H1 (cell line): ENCODE measurements around the gene ZNF112. TPM values are rescaled to one million over a fixed set of nuclear protein-coding genes. Genes with fewer than 3 reads are reported as not detected.

Experiments used
- CTCF ChIA-PET: fragments of 300-600 bp; sonication (Branson Sonifier 250); formaldehyde crosslinking; loops from one replicate; lab custom pipeline; 2021; ENCODE audit not compliant: partially characterized antibody; lab: Charles Lee
- POLR2A ChIA-PET: fragments of 300-600 bp; sonication (Branson Sonifier 250); formaldehyde crosslinking; loops from one replicate; lab custom pipeline; 2021; ENCODE audit warnings: inconsistent platforms; ENCODE audit not compliant: partially characterized antibody; lab: Charles Lee
- DNase-seq, 2 experiments: peaks; one replicate each; pipeline versions ENCODE4 v3.0.0 to v3.0.0-alpha.2; 2010 to 2022; ENCODE audit warnings: low spot score in 2 of 2, low read depth in 1 of 2, mixed read lengths in 1 of 2
- FAIRE-seq: peaks from 2 replicates; lab custom pipeline; 2011; peaks lifted over from hg19 to GRCh38; lab: Jason Lieb, UNC
- H2AFZ ChIP-seq: 2 replicates; pipeline ENCODE4 v1.8.1; 2012; ENCODE audit warnings: low read length, inconsistent platforms
- H2AK5ac ChIP-seq: 2 replicates; pipeline ENCODE4 v1.6.1; 2013; ENCODE audit warnings: low read depth, low read length
- H2BK120ac ChIP-seq: replicated peaks from 2 replicates; pipeline ENCODE3; 2013; ENCODE audit warnings: low read depth, low read length, inconsistent platforms
- H2BK12ac ChIP-seq: 2 replicates; pipeline ENCODE4 v1.6.1; 2013; ENCODE audit warnings: low read depth, low read length
- H2BK15ac ChIP-seq: 2 replicates; pipeline ENCODE4 v1.6.1; 2013; ENCODE audit warnings: low read length
- H2BK20ac ChIP-seq: 2 replicates; pipeline ENCODE4 v1.6.1; 2013; ENCODE audit warnings: low read length
- H2BK5ac ChIP-seq: 2 replicates; pipeline ENCODE4 v1.6.1; 2013; ENCODE audit warnings: low read depth, low read length
- H3K14ac ChIP-seq: 2 replicates; pipeline ENCODE4 v1.6.1; 2013; ENCODE audit warnings: inconsistent platforms; ENCODE audit not compliant: insufficient read length
- H3K18ac ChIP-seq: 2 replicates; pipeline ENCODE4 v1.6.1; 2013; ENCODE audit warnings: low read length; ENCODE audit errors: extremely low read depth
- H3K23ac ChIP-seq: 2 replicates; pipeline ENCODE4 v1.6.1; 2013; ENCODE audit warnings: inconsistent platforms; ENCODE audit not compliant: insufficient read length
- H3K23me2 ChIP-seq: 2 replicates; pipeline ENCODE4 v1.6.1; 2013; ENCODE audit warnings: low read depth, low read length
- H3K27ac ChIP-seq: 2 replicates; pipeline ENCODE4 v1.6.1; 2011; ENCODE audit warnings: low read depth, low read length, inconsistent platforms
- H3K27me3 ChIP-seq, 4 experiments: replicated peaks in 1 of 4; 1 replicate in 1 of 4; 2 replicates in 3 of 4; pipeline versions ENCODE4 v1.6.1 to v1.8.1; 2011 to 2013; ENCODE audit warnings: low read length in 3 of 4, mild to moderate bottlenecking in 3 of 4, inconsistent platforms in 2 of 4, mixed read lengths in 2 of 4, moderate library complexity in 1 of 4; ENCODE audit not compliant: control insufficient read depth in 3 of 4, insufficient read depth in 3 of 4; ENCODE audit errors: extremely low read depth in 1 of 4
- H3K36me3 ChIP-seq, 4 experiments: 2 replicates each; pipeline versions ENCODE4 v1.6.1 to v1.8.1; 2011 to 2013; ENCODE audit warnings: mild to moderate bottlenecking in 4 of 4, low read length in 3 of 4, moderate library complexity in 2 of 4, control low read depth in 1 of 4, inconsistent platforms in 1 of 4; ENCODE audit not compliant: insufficient read depth in 4 of 4, control insufficient read depth in 2 of 4
- H3K4ac ChIP-seq: replicated peaks from 2 replicates; pipeline ENCODE3; 2013; ENCODE audit warnings: low read length, low read depth, mixed read lengths, inconsistent platforms; ENCODE audit not compliant: insufficient read length
- H3K4me1 ChIP-seq, 4 experiments: replicated peaks in 1 of 4; 1 replicate in 1 of 4; 2 replicates in 3 of 4; pipeline versions ENCODE4 v1.6.1 to v1.8.1; 2011 to 2013; ENCODE audit warnings: low read length in 3 of 4, inconsistent platforms in 2 of 4, mixed read lengths in 1 of 4; ENCODE audit not compliant: insufficient read depth in 4 of 4, control insufficient read depth in 3 of 4
- H3K4me2 ChIP-seq, 2 experiments: 2 replicates each; pipeline versions ENCODE4 v1.6.1 to v1.8.1; 2011 to 2013; ENCODE audit warnings: low read depth in 2 of 2, low read length in 2 of 2, control low read depth in 1 of 2, inconsistent platforms in 1 of 2, mild to moderate bottlenecking in 1 of 2; ENCODE audit not compliant: insufficient read depth in 1 of 2
- H3K4me3 ChIP-seq, 4 experiments: fragments of 200-600, 300-600 bp in 1 of 4; sonication (generic), shearing (Covaris generic), sonication (Bioruptor Twin) in 1 of 4; 2 replicates each; pipeline versions ENCODE4 v1.5.1 to v1.8.1; 2011 to 2016; ENCODE audit warnings: low read length in 4 of 4, low read depth in 3 of 4, control low read depth in 2 of 4, inconsistent platforms in 2 of 4, mild to moderate bottlenecking in 2 of 4, mixed read lengths in 1 of 4, moderate library complexity in 1 of 4; ENCODE audit not compliant: insufficient read depth in 2 of 4; ENCODE audit errors: extremely low read depth in 1 of 4
- H3K56ac ChIP-seq: replicated peaks from 2 replicates; pipeline ENCODE3; 2013; ENCODE audit warnings: low read depth, mild to moderate bottlenecking, mixed read lengths, low read length, inconsistent platforms; ENCODE audit not compliant: insufficient read length
- H3K79me1 ChIP-seq: 2 replicates; pipeline ENCODE4 v1.6.1; 2013; ENCODE audit warnings: low read depth, low read length, control low read depth
- H3K79me2 ChIP-seq, 2 experiments: 2 replicates each; pipeline versions ENCODE4 v1.6.1 to v1.8.1; 2012 to 2013; ENCODE audit warnings: low read length in 2 of 2, mild to moderate bottlenecking in 2 of 2, inconsistent platforms in 1 of 2; ENCODE audit not compliant: insufficient read depth in 2 of 2, control insufficient read depth in 1 of 2
- H3K9ac ChIP-seq, 4 experiments: replicated peaks in 1 of 4; 1 replicate in 1 of 4; 2 replicates in 3 of 4; pipeline versions ENCODE4 v1.6.1 to v1.8.1; 2011 to 2013; ENCODE audit warnings: low read depth in 3 of 4, low read length in 3 of 4, control low read depth in 2 of 4, mild to moderate bottlenecking in 2 of 4, moderate library complexity in 2 of 4, inconsistent platforms in 1 of 4; ENCODE audit errors: extremely low read depth in 1 of 4
- H3K9me3 ChIP-seq, 2 experiments: 2 replicates each; pipeline versions ENCODE4 v1.6.1 to v1.8.1; 2012 to 2013; ENCODE audit warnings: mild to moderate bottlenecking in 2 of 2, moderate library complexity in 2 of 2, control low read depth in 1 of 2, inconsistent platforms in 1 of 2, low read depth in 1 of 2, low read length in 1 of 2, mixed read lengths in 1 of 2; ENCODE audit not compliant: insufficient read depth in 2 of 2
- H4K20me1 ChIP-seq, 2 experiments: replicated peaks in 1 of 2; 2 replicates each; pipeline versions ENCODE3 to v1.8.1; 2011 to 2013; ENCODE audit warnings: inconsistent platforms in 2 of 2, low read length in 2 of 2, mild to moderate bottlenecking in 1 of 2; ENCODE audit not compliant: insufficient read depth in 2 of 2, control insufficient read depth in 1 of 2
- H4K5ac ChIP-seq: 2 replicates; pipeline ENCODE4 v1.6.1; 2013; ENCODE audit warnings: low read length, low read depth, mixed read lengths, inconsistent platforms; ENCODE audit not compliant: insufficient read length
- H4K8ac ChIP-seq: 2 replicates; pipeline ENCODE4 v1.8.0; 2013; ENCODE audit warnings: mild to moderate bottlenecking, moderate library complexity, low read length, inconsistent platforms; ENCODE audit not compliant: insufficient read depth; ENCODE audit errors: extremely low read depth
- H4K91ac ChIP-seq: replicated peaks from 2 replicates; pipeline ENCODE3; 2013; ENCODE audit warnings: low read length, mixed read lengths, inconsistent platforms; ENCODE audit not compliant: insufficient read length
- ASH2L ChIP-seq: fragments of 200-600, 300-600 bp; sonication (generic); IDR thresholded peaks from one replicate; pipeline ENCODE4 v1.7.1; 2017; ENCODE audit warnings: low read length
- BCL11A ChIP-seq, 2 experiments: IDR thresholded peaks; one replicate each; pipeline ENCODE4 v1.6.1; 2011; ENCODE audit warnings: low read depth in 2 of 2, low read length in 2 of 2, mild to moderate bottlenecking in 2 of 2
- BRCA1 ChIP-seq: IDR thresholded peaks from 2 replicates; pipeline ENCODE4 v1.6.1; 2012; ENCODE audit warnings: low read depth, low read length, improper control_type of control experiment
- CBX5 ChIP-seq: fragments of 300-800, 300-1000 bp; sonication (generic); IDR thresholded peaks from 2 replicates; pipeline ENCODE4 v1.7.1; 2016; ENCODE audit warnings: antibody characterized with exemption, low read length, low read depth
- CHD2 ChIP-seq: IDR thresholded peaks from 2 replicates; pipeline ENCODE4 v1.6.1; 2012; ENCODE audit warnings: low read length, improper control_type of control experiment
- EZH2 ChIP-seq: fragments of 200-600 bp; sonication (generic); IDR thresholded peaks from 2 replicates; pipeline ENCODE4 v1.7.1; 2012; ENCODE audit warnings: low read depth, mild to moderate bottlenecking, moderate library complexity, low read length, inconsistent platforms; ENCODE audit not compliant: severe bottlenecking
- GTF2F1 ChIP-seq: IDR thresholded peaks from 2 replicates; pipeline ENCODE4 v1.6.1; 2012; ENCODE audit warnings: low read depth, low read length, improper control_type of control experiment, borderline replicate concordance
- KDM4A ChIP-seq: IDR thresholded peaks from one replicate; pipeline ENCODE4 v1.7.1; 2012; ENCODE audit warnings: low read depth, mild to moderate bottlenecking, moderate library complexity, low read length, inconsistent platforms; ENCODE audit not compliant: severe bottlenecking
- NANOG ChIP-seq: IDR thresholded peaks from 2 replicates; pipeline ENCODE4 v1.6.1; 2011; ENCODE audit warnings: low read length, low read depth, mild to moderate bottlenecking, inconsistent platforms; ENCODE audit not compliant: insufficient read depth, poor library complexity, severe bottlenecking
- PHF8 ChIP-seq: fragments of 200-600 bp; sonication (generic); conservative IDR thresholded peaks from 2 replicates; pipeline ENCODE4 v1.7.1; 2012; ENCODE audit warnings: low read depth, mild to moderate bottlenecking, inconsistent platforms, low read length, moderate library complexity
- RBBP5 ChIP-seq: IDR thresholded peaks from 2 replicates; pipeline ENCODE4 v1.7.1; 2012; ENCODE audit warnings: low read depth, mild to moderate bottlenecking, inconsistent platforms, low read length, moderate library complexity, borderline replicate concordance
- RXRA ChIP-seq: IDR thresholded peaks from 2 replicates; pipeline ENCODE4 v1.6.1; 2011; ENCODE audit warnings: low read depth, mild to moderate bottlenecking, low read length, moderate library complexity; ENCODE audit not compliant: insufficient read depth
- SIX5 ChIP-seq: IDR thresholded peaks from 2 replicates; pipeline ENCODE4 v1.6.1; 2011; ENCODE audit warnings: mild to moderate bottlenecking, low read depth, low read length
- SP4 ChIP-seq: IDR thresholded peaks from 2 replicates; pipeline ENCODE4 v1.6.1; 2012; ENCODE audit warnings: low read length, inconsistent platforms
- WGBS, 2 experiments: shearing (Covaris generic) in 1 of 2; methylation state at CpG; one replicate each; pipeline versions ENCODE4 v1.1.6 to v1.1.7; 2013 to 2015; ENCODE audit warnings: low lambda C conversion rate in 2 of 2, mixed read lengths in 2 of 2, inconsistent platforms in 1 of 2, low coverage in 1 of 2, missing lambda C conversion rate in 1 of 2; ENCODE audit not compliant: insufficient replicate concordance in 2 of 2, insufficient coverage in 1 of 2, insufficient read length in 1 of 2; ENCODE audit errors: extremely low coverage in 1 of 2, missing lambda C conversion rate in 1 of 2; 5-methylcytosine and 5-hydroxymethylcytosine counted together
- polyA plus RNA-seq, 7 experiments: library from polyadenylated mRNA; depleted of rRNA in 3 of 7; stranded (reverse) in 5 of 7; unstranded in 2 of 7; fragments of >200 nt in 5 of 7; fragments of 200-250 nt in 2 of 7; gene quantifications; 1 replicate in 5 of 7; 2 replicates in 1 of 7; 4 replicates in 1 of 7; pipeline versions ENCODE4 v1.2.1 to v1.2.3, GENCODE V29; 2011 to 2013; ENCODE audit warnings: missing spikeins in 2 of 7, mixed read lengths in 2 of 7
- total RNA-seq: library from RNA; stranded (reverse); fragmentation: NEBNext Ultra II Directional; extraction: Animal tissue kit (Norgen Biotek cat#: 25700); gene quantifications from 2 replicates; pipeline ENCODE4 v1.2.1, GENCODE V29; 2021

Gene ZNF112
- total and polyA plus RNA-seq, 2 of the 8 experiments (the other 6 are each of a cell fraction or from before 2014, with no cell fraction given): 0.70 to 2.8 TPM

DNA sequence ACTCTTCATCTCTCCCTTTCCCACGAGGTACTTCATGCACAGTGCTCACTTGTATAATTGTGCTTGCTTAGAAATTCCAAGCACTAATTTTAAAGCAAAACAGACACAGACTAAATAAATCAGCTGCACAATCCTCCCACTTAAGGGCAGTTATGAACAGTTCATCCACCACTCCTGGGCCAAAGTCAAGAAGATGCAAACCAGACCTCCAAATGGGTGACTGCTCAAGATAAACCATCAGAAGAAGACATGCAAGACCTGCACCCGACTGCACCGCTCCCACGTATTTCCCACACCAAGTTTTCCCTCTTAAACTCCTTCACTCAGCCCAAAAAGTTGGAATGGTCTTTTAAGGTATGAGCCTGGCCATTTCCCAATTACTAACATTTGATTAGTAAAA is 71.5 kb downstream of the ZNF112 start:
- Histone ChIP-seq H2BK20ac (no peak overlapping the region), H4K5ac (no peak overlapping the region), H2BK12ac (no peak overlapping the region), H3K23ac (no peak overlapping the region), H3K4me2 (no peak overlapping the region), H3K36me3 (peaks cover 0 to 22% (median 10%) of the 10 kb centered on the region in 4 experiments; a peak in 6 of 8 replicates), H3K4me1 (no peaks in the 10 kb centered on the region), H2AFZ (no peak overlapping the region), H2BK5ac (no peak overlapping the region), H3K4ac (no peak overlapping the region), H3K9me3 (peaks cover 11 to 23% of the 10 kb centered on the region in 2 experiments; a peak in 3 of 4 replicates), H3K4me3 (no peak overlapping the region), H3K9ac (no peak overlapping the region), H3K14ac (no peak overlapping the region), H3K23me2 (no peaks in the 10 kb centered on the region), H4K20me1 (no peaks in the 10 kb centered on the region), H2BK120ac (no peak overlapping the region), H3K27me3 (peaks cover 0 to 1% (median 0%) of the 10 kb centered on the region in 4 experiments; a peak in 1 of 7 replicates), H3K79me1 (no peaks in the 10 kb centered on the region), H2AK5ac (no peak overlapping the region), H3K18ac (no peak overlapping the region), H2BK15ac (no peak overlapping the region), H3K56ac (no peak overlapping the region), H3K27ac (no peak overlapping the region), H3K79me2 (no peaks in the 10 kb centered on the region), H4K91ac (no peak overlapping the region), H4K8ac (no peak overlapping the region)
- FAIRE-seq (no peak), DNase-seq (no peak)
- POLR2A ChIA-PET: no interaction called here
- no peak for TF ChIP-seq CBX5
- TF ChIP-seq EZH2: no peak
- no peak for TF ChIP-seq BCL11A (IDR thresholded peaks at IDR 0.05; ENCODE audit: low read depth in 2 of 2, low read length in 2 of 2)
- no peak for TF ChIP-seq KDM4A
- TF ChIP-seq GTF2F1: no peak
- no peak for TF ChIP-seq PHF8
- no peak for TF ChIP-seq SP4
- no peak for TF ChIP-seq SIX5
- no peak for TF ChIP-seq RBBP5
- TF ChIP-seq CHD2: no peak
- no peak for TF ChIP-seq BRCA1
- TF ChIP-seq RXRA: no peak
- no peak for TF ChIP-seq NANOG
- TF ChIP-seq ASH2L: no peak
- CTCF ChIA-PET: no interaction called here
- 82% methylated on average over 4 of the region's 4 CpGs; no CpG with 5 or more reads in 1 of the 2 experiments for WGBS, 2 experiments
